ENCODE measurements around the gene BID.

The BID gene

GRCh38 chr22:17774206-17774925 lies at the start of gene BID:
Gene BID, minus strand, starts transcription at chr22:17774469. Its CDS starts 24,353 bp downstream, at chr22:17750116.
- DNase-seq (ENCODE audit: low read depth in 2 of 3, low spot score in 2 of 3), result no peak

- no peak for DNase-seq (ENCODE audit: low read depth in 2 of 3, low spot score in 2 of 3)
Observed at GRCh38 chr22:17823964-17824363, 49.7 kb upstream of the BID start.

DNA sequence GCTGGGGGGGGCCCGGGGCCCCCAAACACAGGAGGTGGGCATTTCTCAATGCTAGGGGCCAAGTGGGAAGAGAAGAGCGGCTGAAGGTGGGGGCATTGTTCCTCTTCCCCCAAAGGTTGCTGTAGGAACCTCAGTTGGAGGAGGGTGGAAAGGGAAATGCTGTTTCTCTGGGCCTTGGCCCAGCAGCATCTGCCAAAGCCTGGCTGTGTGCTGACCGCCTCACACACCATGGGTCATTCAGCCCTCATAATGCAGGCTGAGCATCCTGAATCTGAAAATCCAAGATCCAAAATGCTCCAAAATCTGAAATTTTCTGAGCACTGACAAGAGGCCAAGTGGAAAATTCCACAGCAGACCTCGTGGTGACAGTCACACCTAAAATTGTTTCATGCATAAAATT lies 49.0 kb upstream of the BID start:
- no peak for DNase-seq (ENCODE audit: low read depth in 2 of 3, low spot score in 2 of 3)

GRCh38 chr22:17822087-17822486 lies 47.8 kb upstream of the BID start:
- no peak for DNase-seq (ENCODE audit: low read depth in 2 of 3, low spot score in 2 of 3)

GRCh38 chr22:17820879-17821439 lies 46.7 kb upstream of the BID start:
- DNase-seq (ENCODE audit: low read depth in 2 of 3, low spot score in 2 of 3), result no peak

DNA sequence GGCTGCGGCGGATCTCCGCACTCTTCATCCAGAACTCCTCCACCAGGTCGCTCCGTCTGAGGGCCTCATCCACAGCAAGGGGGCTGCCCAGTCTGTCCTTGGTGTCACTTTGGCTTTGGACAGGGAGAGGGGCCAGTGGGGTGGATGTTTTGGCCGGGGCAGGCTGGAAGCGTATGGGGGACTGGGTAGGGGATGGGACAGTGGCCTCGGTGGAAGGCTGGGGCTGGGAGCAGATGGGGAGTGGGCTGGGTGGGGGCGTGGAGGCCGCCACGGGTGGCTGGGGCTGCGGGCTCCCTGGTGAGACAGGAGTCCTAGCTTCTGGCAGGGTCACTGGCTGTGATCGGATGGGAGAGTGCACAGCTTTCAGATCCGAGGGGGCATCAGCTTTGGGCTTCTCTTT lies 44.4 kb upstream of the BID start:
- DNase-seq (ENCODE audit: low read depth in 2 of 3, low spot score in 2 of 3), result no peak

GRCh38 chr22:17818180-17818579 lies 43.9 kb upstream of the BID start:
- DNase-seq (ENCODE audit: low read depth in 2 of 3, low spot score in 2 of 3), result no peak

- DNase-seq (ENCODE audit: low read depth in 2 of 3, low spot score in 2 of 3), result no peak
Observed at GRCh38 chr22:17817511-17818065, 43.3 kb upstream of the BID start.

DNA sequence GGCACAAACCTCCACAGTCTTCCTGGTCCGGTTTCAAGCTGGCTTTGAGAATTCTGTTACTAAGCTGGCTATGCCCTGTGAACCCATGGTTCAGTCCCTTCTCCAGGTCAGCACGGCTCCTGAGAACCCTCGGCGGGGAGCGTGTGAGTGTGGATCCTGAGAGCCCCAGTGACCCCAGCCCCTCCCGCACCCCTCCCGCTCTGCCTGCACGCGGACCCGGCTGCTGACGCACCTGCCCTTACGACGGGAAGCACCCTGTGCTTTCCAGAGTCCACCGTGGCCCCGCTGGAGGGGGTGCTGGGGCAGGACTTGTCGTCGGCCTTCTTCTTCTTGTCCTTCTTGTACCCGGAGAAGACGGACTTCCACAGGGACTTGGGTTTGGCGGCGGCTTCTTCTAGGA lies 42.8 kb upstream of the BID start:
- DNase-seq (ENCODE audit: low read depth in 2 of 3, low spot score in 2 of 3), result no peak

GRCh38 chr22:17816649-17817048 lies 42.4 kb upstream of the BID start:
- DNase-seq (ENCODE audit: low read depth in 2 of 3, low spot score in 2 of 3), result no peak

- no peak for DNase-seq (ENCODE audit: low read depth in 2 of 3, low spot score in 2 of 3)
Observed at GRCh38 chr22:17815703-17816254, 41.5 kb upstream of the BID start.

- DNase-seq (ENCODE audit: low read depth in 2 of 3, low spot score in 2 of 3), result no peak
Observed at GRCh38 chr22:17814830-17815229, 40.6 kb upstream of the BID start.

GRCh38 chr22:17814084-17814483 lies 39.8 kb upstream of the BID start:
- no peak for DNase-seq (ENCODE audit: low read depth in 2 of 3, low spot score in 2 of 3)

DNA sequence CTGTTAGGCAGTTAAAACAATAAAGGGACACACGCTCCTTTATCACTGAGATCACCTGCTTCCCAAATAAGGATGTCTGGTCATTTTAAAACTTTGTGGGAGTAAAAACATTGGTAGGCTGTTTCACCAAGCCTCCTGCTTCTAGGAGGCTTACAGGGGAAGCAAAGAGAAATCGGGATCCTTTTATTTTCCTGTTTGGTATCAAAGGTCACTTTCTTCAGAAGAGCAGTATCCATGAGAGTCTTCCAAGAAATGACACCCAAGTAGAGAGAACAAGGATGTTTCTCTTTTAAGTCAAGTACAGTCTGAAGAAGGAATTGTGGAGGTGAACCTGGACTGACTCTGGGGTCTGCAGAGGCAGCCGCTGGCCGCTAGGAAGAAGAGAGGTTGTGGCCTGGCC lies 36.9 kb upstream of the BID start:
- DNase-seq (ENCODE audit: low read depth in 2 of 3, low spot score in 2 of 3), result no peak

- DNase-seq (ENCODE audit: low read depth in 2 of 3, low spot score in 2 of 3), result no peak
Observed at GRCh38 chr22:17810570-17811116, 36.4 kb upstream of the BID start.

GRCh38 chr22:17808693-17809403 lies 34.6 kb upstream of the BID start:
- no peak for DNase-seq (ENCODE audit: low read depth in 2 of 3, low spot score in 2 of 3)

GRCh38 chr22:17807578-17808410 lies 33.5 kb upstream of the BID start:
- DNase-seq (ENCODE audit: low read depth in 2 of 3, low spot score in 2 of 3), result no peak

GRCh38 chr22:17807086-17807485 lies 32.8 kb upstream of the BID start:
- DNase-seq (ENCODE audit: low read depth in 2 of 3, low spot score in 2 of 3), result no peak

GRCh38 chr22:17806437-17806836 lies 32.2 kb upstream of the BID start:
- DNase-seq (ENCODE audit: low read depth in 2 of 3, low spot score in 2 of 3), result no peak

DNA sequence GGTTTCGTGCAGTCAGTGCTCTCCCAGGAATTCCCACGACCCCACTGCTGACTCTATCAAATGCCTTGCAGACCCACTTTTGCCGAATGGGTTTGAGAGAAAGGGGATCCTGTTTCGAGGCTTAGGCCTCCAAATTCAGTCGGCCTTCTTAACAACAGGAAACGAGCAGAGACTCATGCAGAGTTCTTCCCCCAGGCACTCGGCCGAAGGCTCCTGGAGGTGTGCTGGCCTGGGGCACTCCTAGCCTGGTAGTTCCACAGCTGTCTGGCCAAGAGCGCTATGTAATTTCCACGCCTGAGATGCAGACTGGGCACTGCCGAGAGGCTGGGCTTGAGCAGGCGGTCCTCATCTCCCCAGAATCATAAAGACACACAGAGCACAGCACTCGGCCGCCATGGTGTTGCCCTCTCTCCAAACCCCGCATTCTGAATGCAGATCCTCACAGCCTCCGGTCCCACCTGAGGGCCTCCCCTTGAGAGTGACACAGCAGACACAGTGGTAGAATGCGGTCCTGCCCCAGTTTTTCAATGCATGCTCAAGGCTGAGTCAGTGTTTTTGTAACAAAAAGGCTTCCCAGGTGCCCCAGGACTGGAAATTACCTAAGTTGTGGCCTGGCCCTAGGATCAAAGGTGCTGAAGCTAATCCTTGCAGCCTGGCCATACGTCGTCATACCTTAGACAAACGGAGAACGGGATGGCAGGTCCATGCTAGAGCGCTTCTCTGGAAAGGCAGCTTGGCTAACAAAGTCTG lies 30.2 kb upstream of the BID start:
- no peak for DNase-seq (ENCODE audit: low read depth in 2 of 3, low spot score in 2 of 3)

Data from activated CD8-positive, alpha-beta memory T cell treated with anti-CD3 and anti-CD28 coated beads for 48 hours (primary cell).